Activated CD4-positive, alpha-beta T cell treated with anti-CD3 and anti-CD28 coated beads, Interleukin-2, Interleukin-6, amounts not matched to agents 100 ng/mL and 50 ng/mL, durations not matched to agents 16 hours and 8 hours (primary cell): ENCODE measurements around the gene ASCL2.

Experiments used
- DNase-seq: peaks from one replicate; pipeline ENCODE4 v3.0.0-alpha.2; 2020

ASCL2 gene

GRCh38 chr11:2308713-2309112 is 38.3 kb upstream of the ASCL2 start:
- no peak for DNase-seq

- DNase-seq: no peak
Measured at GRCh38 chr11:2307501-2308331, 37.3 kb upstream of the ASCL2 start.

- DNase-seq: no peak
Measured at GRCh38 chr11:2306877-2307500, 36.6 kb upstream of the ASCL2 start.

- no peak for DNase-seq
Measured at GRCh38 chr11:2306452-2306823, 36.0 kb upstream of the ASCL2 start.

GRCh38 chr11:2305788-2306451 is 35.5 kb upstream of the ASCL2 start:
- DNase-seq: no peak

GRCh38 chr11:2305140-2305778 is 34.9 kb upstream of the ASCL2 start:
- peak; percentile 88 for DNase-seq

- DNase-seq: no peak
Measured at GRCh38 chr11:2304506-2305139, 34.2 kb upstream of the ASCL2 start.

- no peak for DNase-seq
Measured at GRCh38 chr11:2303627-2304505, 33.5 kb upstream of the ASCL2 start.

GRCh38 chr11:2302896-2303626 is 32.7 kb upstream of the ASCL2 start:
- DNase-seq: no peak

GRCh38 chr11:2302306-2302895 is 32.0 kb upstream of the ASCL2 start:
- no peak for DNase-seq

- DNase-seq: peak; percentile 77
Measured at GRCh38 chr11:2301631-2302305, 31.4 kb upstream of the ASCL2 start, which contains the start of the genes C11orf21 and TSPAN32. Gene C11orf21, minus strand, starts transcription at chr11:2301918. Its CDS starts 110 bp downstream, at chr11:2301808. Gene TSPAN32, plus strand, starts transcription at chr11:2302013. Its CDS starts 137 bp downstream, at chr11:2302150.

- no peak for DNase-seq
Measured at GRCh38 chr11:2300936-2301630, 30.7 kb upstream of the ASCL2 start.

GRCh38 chr11:2300290-2300935 is 30.0 kb upstream of the ASCL2 start:
- DNase-seq: no peak

- DNase-seq: no peak
Measured at GRCh38 chr11:2299773-2300172, 29.4 kb upstream of the ASCL2 start.

- no peak for DNase-seq
Measured at GRCh38 chr11:2298795-2299761, 28.7 kb upstream of the ASCL2 start.

GRCh38 chr11:2298131-2298794 is 27.9 kb upstream of the ASCL2 start:
- no peak for DNase-seq

- DNase-seq: no peak
Measured at GRCh38 chr11:2297623-2298030, 27.2 kb upstream of the ASCL2 start.
